Calu3 (cell line): ENCODE data around the gene IL11RA. TPM values are rescaled to one million over a fixed set of nuclear protein-coding genes. Genes with fewer than 3 reads are reported as not detected.
A peak's percentile ranks its signal among the peaks of the same experiment; 100 is the strongest.

Experiments used
- BruUV-seq: library from RNA; stranded (reverse); fragments of 400-500 nt; replicated peaks from 2 replicates; lab custom pipeline; 2021; lab: Mats Ljungman, UMichigan
- CTCF ChIA-PET: fragments of 300-600 bp; sonication (Branson Sonifier 250); formaldehyde crosslinking; loops from one replicate; lab custom pipeline; 2022; ENCODE audit warnings: antibody characterized with exemption; lab: Charles Lee
- DNase-seq: peaks from one replicate; pipeline ENCODE4 v3.0.0; 2022
- H3K27ac Mint-ChIP-seq: one replicate; pipeline ENCODE4 v1.8.0; 2022; ENCODE audit warnings: mixed read lengths; ENCODE audit not compliant: unreplicated experiment
- H3K27me3 Mint-ChIP-seq: one replicate; pipeline ENCODE4 v1.8.0; 2022; ENCODE audit warnings: mixed read lengths; ENCODE audit not compliant: unreplicated experiment
- H3K36me3 Mint-ChIP-seq: one replicate; pipeline ENCODE4 v1.8.0; 2022; ENCODE audit warnings: mild to moderate bottlenecking, moderate library complexity, mixed read lengths; ENCODE audit not compliant: insufficient read depth, unreplicated experiment
- H3K4me1 Mint-ChIP-seq: one replicate; pipeline ENCODE4 v1.8.0; 2022; ENCODE audit warnings: mild to moderate bottlenecking, low read depth, mixed read lengths; ENCODE audit not compliant: unreplicated experiment
- H3K4me3 Mint-ChIP-seq: one replicate; pipeline ENCODE4 v1.8.0; 2022; ENCODE audit warnings: mild to moderate bottlenecking, low read depth, moderate library complexity, mixed read lengths; ENCODE audit not compliant: unreplicated experiment
- H3K9me3 Mint-ChIP-seq: one replicate; pipeline ENCODE4 v1.8.0; 2022; ENCODE audit warnings: low read depth, mixed read lengths; ENCODE audit not compliant: unreplicated experiment
- CTCF ChIP-seq: fragments of 200-600 bp; IDR thresholded peaks from one replicate; pipeline ENCODE4 v1.8.0; 2022; ENCODE audit warnings: antibody characterized with exemption; ENCODE audit not compliant: unreplicated experiment
- intact Hi-C: fragments of 100-400 bp; cut with micrococcal nuclease; formaldehyde crosslinking; loops from one replicate; pipeline ENCODE4 v1.10.0; 2022; ENCODE audit not compliant: unreplicated experiment
- total RNA-seq: library from RNA; stranded (reverse); gene quantifications from 2 replicates; pipeline ENCODE4 v1.2.3, GENCODE V29; 2022

Gene IL11RA
- total RNA-seq, 1 experiment from 2014 or later = 6.8 TPM

GRCh38 chr9:34674440-34674839 lies 22.5 kb downstream of the IL11RA start:
- Mint-ChIP-seq H3K36me3 (no peaks in the 10 kb centered on the region), H3K27ac (no peak overlapping the region), H3K4me1 (no peaks in the 10 kb centered on the region), H3K4me3 (no peak overlapping the region), H3K9me3 (no peaks in the 10 kb centered on the region), H3K27me3 (peaks cover 5% of the 10 kb centered on the region)
- no peak for TF ChIP-seq CTCF
- no peak for DNase-seq
- intact Hi-C loops = no loop called here
- BruUV-seq = no TSS peak
- CTCF ChIA-PET = interaction anchor here (1.0 kb wide), 1 partner anchor 28 kb away, joined by 3 read pairs; no protein-coding TSS in a partner anchor

GRCh38 chr9:34675048-34675714 lies 23.2 kb downstream of the IL11RA start:
- intact Hi-C loops = no loop called here
- Mint-ChIP-seq H3K36me3 (no peaks in the 10 kb centered on the region), H3K27ac (no peak overlapping the region), H3K9me3 (no peaks in the 10 kb centered on the region), H3K4me1 (no peaks in the 10 kb centered on the region), H3K4me3 (no peak overlapping the region), H3K27me3 (no peaks in the 10 kb centered on the region)
- peak; percentile 63 for TF ChIP-seq CTCF
- BruUV-seq = no TSS peak
- CTCF ChIA-PET = interaction anchor here (1.0 kb wide), 1 partner anchor 27 kb away, joined by 3 read pairs; no protein-coding TSS in a partner anchor
- DNase-seq = peak; percentile 80

GRCh38 chr9:34675869-34676268 lies 23.9 kb downstream of the IL11RA start:
- CTCF ChIA-PET = no interaction called here
- BruUV-seq = no TSS peak
- H3K36me3 Mint-ChIP-seq = no peaks in the 10 kb centered on the region
- no peak overlapping the region for H3K27ac Mint-ChIP-seq
- H3K9me3 Mint-ChIP-seq = no peaks in the 10 kb centered on the region
- no peaks in the 10 kb centered on the region for H3K4me1 Mint-ChIP-seq
- no peaks in the 10 kb centered on the region for H3K27me3 Mint-ChIP-seq
- no peak overlapping the region for H3K4me3 Mint-ChIP-seq
- TF ChIP-seq CTCF = no peak
- intact Hi-C loops = no loop called here
- no peak for DNase-seq

- no TSS peak for BruUV-seq
- CTCF ChIA-PET = no interaction called here
- TF ChIP-seq CTCF = no peak
- no peaks in the 10 kb centered on the region for H3K4me1 Mint-ChIP-seq
- H3K27ac Mint-ChIP-seq = no peak overlapping the region
- H3K9me3 Mint-ChIP-seq = no peaks in the 10 kb centered on the region
- intact Hi-C loops = no loop called here
- no peak for DNase-seq
- H3K27me3 Mint-ChIP-seq = peaks cover 55% of the 10 kb centered on the region
- no peak overlapping the region for H3K4me3 Mint-ChIP-seq
- H3K36me3 Mint-ChIP-seq = no peaks in the 10 kb centered on the region
Observed at GRCh38 chr9:34684145-34684544, 32.2 kb downstream of the IL11RA start.
